Endothelial cell of umbilical vein (primary cell): ENCODE results near the gene CCDC171.

Experiments used
- POLR2A ChIP-seq: IDR thresholded peaks from 2 replicates; pipeline ENCODE4 v1.6.1; 2012; ENCODE audit warnings: low read depth, mild to moderate bottlenecking, control low read depth, low read length
- TF ChIP-seq, protein P1 (sequence below), 2 donors: IDR thresholded peaks; 1 replicate in 1 of 2; 2 replicates in 1 of 2; pipeline ENCODE4 v1.5.1; 2011; ENCODE audit warnings: low read length in 2 of 2, mild to moderate bottlenecking in 2 of 2, moderate library complexity in 2 of 2, control low read depth in 1 of 2, inconsistent platforms in 1 of 2, low read depth in 1 of 2; ENCODE audit not compliant: insufficient read depth in 1 of 2; ENCODE audit errors: extremely low read depth in 1 of 2

DNA sequence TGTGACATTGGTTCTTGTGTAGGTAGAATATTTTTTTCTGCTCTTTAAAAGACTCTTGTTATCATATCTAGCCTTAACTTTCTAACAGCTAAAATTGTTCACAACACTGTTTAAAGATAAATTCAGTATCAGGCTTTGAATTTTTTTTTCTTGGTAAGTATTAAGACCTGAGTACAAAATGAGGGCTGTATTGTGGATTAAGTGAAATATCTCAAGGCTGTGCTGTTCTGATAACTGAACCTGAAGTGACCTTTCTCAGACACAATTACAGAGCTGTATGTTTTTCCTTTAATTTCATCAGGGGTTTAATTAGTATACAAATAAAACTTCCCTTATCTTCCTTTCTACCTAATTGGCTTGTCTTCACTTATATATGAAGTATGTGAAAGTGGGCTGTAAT is 290.5 kb downstream of the CCDC171 start:
- TF ChIP-seq, protein P1, sequence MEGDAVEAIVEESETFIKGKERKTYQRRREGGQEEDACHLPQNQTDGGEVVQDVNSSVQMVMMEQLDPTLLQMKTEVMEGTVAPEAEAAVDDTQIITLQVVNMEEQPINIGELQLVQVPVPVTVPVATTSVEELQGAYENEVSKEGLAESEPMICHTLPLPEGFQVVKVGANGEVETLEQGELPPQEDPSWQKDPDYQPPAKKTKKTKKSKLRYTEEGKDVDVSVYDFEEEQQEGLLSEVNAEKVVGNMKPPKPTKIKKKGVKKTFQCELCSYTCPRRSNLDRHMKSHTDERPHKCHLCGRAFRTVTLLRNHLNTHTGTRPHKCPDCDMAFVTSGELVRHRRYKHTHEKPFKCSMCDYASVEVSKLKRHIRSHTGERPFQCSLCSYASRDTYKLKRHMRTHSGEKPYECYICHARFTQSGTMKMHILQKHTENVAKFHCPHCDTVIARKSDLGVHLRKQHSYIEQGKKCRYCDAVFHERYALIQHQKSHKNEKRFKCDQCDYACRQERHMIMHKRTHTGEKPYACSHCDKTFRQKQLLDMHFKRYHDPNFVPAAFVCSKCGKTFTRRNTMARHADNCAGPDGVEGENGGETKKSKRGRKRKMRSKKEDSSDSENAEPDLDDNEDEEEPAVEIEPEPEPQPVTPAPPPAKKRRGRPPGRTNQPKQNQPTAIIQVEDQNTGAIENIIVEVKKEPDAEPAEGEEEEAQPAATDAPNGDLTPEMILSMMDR (IDR thresholded peaks at IDR 0.05; ENCODE audit: extremely low read depth in 1 of 2, insufficient read depth in 1 of 2, low read depth in 1 of 2, low read length in 2 of 2), result no peak
- no peak for TF ChIP-seq POLR2A
